SKM-1 (cell line): ENCODE data around the gene GNB1.

Source experiments
- DNase-seq: peaks from one replicate; lab custom pipeline; 2025; ENCODE audit not compliant: unreplicated experiment; lab: John Stamatoyannopoulos, UW

Gene GNB1

GRCh38 chr1:1832820-1833219 is 58.1 kb downstream of the GNB1 start:
- no peak for DNase-seq

GRCh38 chr1:1832166-1832565 is 58.7 kb downstream of the GNB1 start:
- no peak for DNase-seq

- no peak for DNase-seq
These were observed 63.6 kb downstream of the GNB1 start for GRCh38 chr1:1827089-1827848.

- no peak for DNase-seq
These were observed 64.4 kb downstream of the GNB1 start for GRCh38 chr1:1826356-1827088.

GRCh38 chr1:1825217-1825616 is 65.7 kb downstream of the GNB1 start:
- no peak for DNase-seq

GRCh38 chr1:1819762-1820161 is 71.1 kb downstream of the GNB1 start:
- DNase-seq, result no peak

GRCh38 chr1:1817221-1817620 is 73.7 kb downstream of the GNB1 start:
- no peak for DNase-seq

GRCh38 chr1:1815606-1816281 is 75.1 kb downstream of the GNB1 start:
- DNase-seq, result no peak

GRCh38 chr1:1809489-1809888 is 81.4 kb downstream of the GNB1 start:
- DNase-seq, result no peak

GRCh38 chr1:1808206-1808605 is 82.7 kb downstream of the GNB1 start:
- DNase-seq, result no peak

- no peak for DNase-seq
These were observed 84.0 kb downstream of the GNB1 start for GRCh38 chr1:1806890-1807289.

- no peak for DNase-seq
These were observed 86.6 kb downstream of the GNB1 start for GRCh38 chr1:1804301-1804700.

- DNase-seq, result no peak
These were observed 88.0 kb downstream of the GNB1 start for GRCh38 chr1:1802871-1803270.

- DNase-seq, result no peak
These were observed 91.2 kb downstream of the GNB1 start for GRCh38 chr1:1799716-1800115.

GRCh38 chr1:1797731-1798341 is 93.1 kb downstream of the GNB1 start:
- DNase-seq, result no peak

GRCh38 chr1:1796466-1796865 is 94.4 kb downstream of the GNB1 start:
- no peak for DNase-seq

- DNase-seq, result no peak
These were observed 95.9 kb downstream of the GNB1 start for GRCh38 chr1:1794999-1795398.

GRCh38 chr1:1793481-1794244 is 97.2 kb downstream of the GNB1 start:
- no peak for DNase-seq

GRCh38 chr1:1788646-1789431 is 102.0 kb downstream of the GNB1 start:
- no peak for DNase-seq

GRCh38 chr1:1788136-1788535 is 102.8 kb downstream of the GNB1 start:
- DNase-seq, result no peak
